ENCODE results near the gene ZNF524. TPM values are rescaled to one million over a fixed set of nuclear protein-coding genes. Genes with fewer than 3 reads are reported as not detected.

The ZNF524 gene
- total and polyA plus RNA-seq, 10 of the 15 experiments (the other 5 are each of a cell fraction or from before 2014, with no cell fraction given), result 0.47 to 18.6 (median 12.4) TPM; not detected in 1

DNA sequence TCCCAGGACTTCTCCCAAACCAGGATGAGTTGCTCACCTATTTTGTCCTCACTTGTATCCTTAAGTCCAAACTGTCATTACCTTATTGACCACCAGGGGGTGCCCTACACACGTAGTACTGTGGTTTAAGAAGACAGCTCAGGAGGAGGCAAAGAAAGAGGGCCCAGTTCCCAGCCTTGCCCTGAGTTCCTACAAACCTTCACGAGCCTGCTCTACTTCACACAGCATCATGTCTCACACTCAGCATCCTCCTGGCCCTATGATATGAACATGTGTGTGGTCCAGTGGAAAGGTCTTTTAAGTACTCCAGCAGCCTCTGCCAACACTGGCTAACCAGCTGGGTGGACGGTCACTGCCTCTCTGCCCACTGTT, 32.4 kb downstream of the ZNF524 start (continued):
- TF ChIP-seq, protein P1, sequence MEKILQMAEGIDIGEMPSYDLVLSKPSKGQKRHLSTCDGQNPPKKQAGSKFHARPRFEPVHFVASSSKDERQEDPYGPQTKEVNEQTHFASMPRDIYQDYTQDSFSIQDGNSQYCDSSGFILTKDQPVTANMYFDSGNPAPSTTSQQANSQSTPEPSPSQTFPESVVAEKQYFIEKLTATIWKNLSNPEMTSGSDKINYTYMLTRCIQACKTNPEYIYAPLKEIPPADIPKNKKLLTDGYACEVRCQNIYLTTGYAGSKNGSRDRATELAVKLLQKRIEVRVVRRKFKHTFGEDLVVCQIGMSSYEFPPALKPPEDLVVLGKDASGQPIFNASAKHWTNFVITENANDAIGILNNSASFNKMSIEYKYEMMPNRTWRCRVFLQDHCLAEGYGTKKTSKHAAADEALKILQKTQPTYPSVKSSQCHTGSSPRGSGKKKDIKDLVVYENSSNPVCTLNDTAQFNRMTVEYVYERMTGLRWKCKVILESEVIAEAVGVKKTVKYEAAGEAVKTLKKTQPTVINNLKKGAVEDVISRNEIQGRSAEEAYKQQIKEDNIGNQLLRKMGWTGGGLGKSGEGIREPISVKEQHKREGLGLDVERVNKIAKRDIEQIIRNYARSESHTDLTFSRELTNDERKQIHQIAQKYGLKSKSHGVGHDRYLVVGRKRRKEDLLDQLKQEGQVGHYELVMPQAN (conservative IDR thresholded peaks at IDR 0.05), result no peak
- TF ChIP-seq PAX5 (IDR thresholded peaks at IDR 0.05; ENCODE audit: borderline replicate concordance, low read depth, low read length) (no peak), SMC3 (IDR thresholded peaks at IDR 0.05; ENCODE audit: borderline replicate concordance, low read length) (peak; percentile 73)

DNA sequence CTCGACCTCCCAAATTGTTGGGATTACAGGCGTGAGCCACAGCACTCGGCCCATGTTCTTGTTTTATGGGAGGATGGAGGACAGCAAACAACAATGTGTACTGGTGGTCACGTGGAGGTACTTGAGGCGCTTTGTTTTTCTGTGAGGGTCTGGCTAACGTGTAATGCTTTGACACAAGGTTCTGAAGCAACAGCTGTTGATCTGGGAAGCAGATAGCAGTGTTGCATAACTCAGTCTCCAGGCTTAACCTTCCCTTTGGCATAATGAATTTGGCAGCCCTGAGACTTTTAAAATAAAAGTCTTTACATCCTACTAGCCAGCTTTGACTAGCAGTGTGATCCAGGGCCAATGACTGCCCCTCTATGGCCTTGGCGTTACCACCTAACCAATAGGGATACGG, 33.8 kb downstream of the ZNF524 start:
- Histone ChIP-seq H3K4me3 (peak overlapping the region; percentile 92), H3K79me2 (ENCODE audit: control insufficient read depth, insufficient read depth, low read length) (peaks cover 36% of the 10 kb centered on the region), H2AFZ (ENCODE audit: control insufficient read depth, low read depth, low read length) (no peak overlapping the region; the same call in 1 of the 2 replicates), H3K27ac (ENCODE audit: control insufficient read depth, insufficient read depth) (peak overlapping the region; percentile 99), H3K9ac (ENCODE audit: control insufficient read depth, insufficient read depth, low read length) (no peak overlapping the region), H3K9me3 (replicated peaks; ENCODE audit: control insufficient read depth, insufficient read depth, low read length) (no peaks in the 10 kb centered on the region), H3K36me3 (ENCODE audit: control insufficient read depth in 2 of 2, insufficient read depth in 2 of 2, low read length in 1 of 2) (no peaks in the 10 kb centered on the region), H3K4me1 (ENCODE audit: control insufficient read depth, insufficient read depth, low read length) (peaks cover 22% of the 10 kb centered on the region), H3K27me3 (replicated peaks in 1 of 2; ENCODE audit: control insufficient read depth in 2 of 2, insufficient read depth in 2 of 2, low read length in 1 of 2) (no peaks in the 10 kb centered on the region), H4K20me1 (ENCODE audit: control insufficient read depth, insufficient read depth) (no peaks in the 10 kb centered on the region), H3K4me2 (ENCODE audit: control insufficient read depth, insufficient read depth) (peak overlapping the region; percentile 19)
- SMC1A ChIA-PET (ENCODE audit: uncharacterized antibody, unreplicated experiment), result interaction anchor here (0.7 to 3.5 kb wide), 13 partner anchors 13 to 177 kb away, joined by 3 to 31 read pairs (median 6); partner anchors contain the start of genes CCDC106, FIZ1, U2AF2 and ZNF524
- intact Hi-C loops (cut with micrococcal nuclease; ENCODE audit: unreplicated experiment) (loop anchor here (2.0 to 10.0 kb wide), 4 partner anchors 167 to 698 kb away; no protein-coding TSS in a partner anchor), in situ Hi-C loops (cut with MboI) (loop anchor here (5.0 kb wide), 1 partner anchor 117 kb away; no protein-coding TSS in a partner anchor)
- 89% methylated on average over 8 of the region's 8 CpGs for WGBS (ENCODE audit: insufficient coverage, insufficient replicate concordance, low lambda C conversion rate, missing lambda C conversion rate)
- DNase-seq (ENCODE audit: low read depth, low spot score), result no peak
- no peak for FAIRE-seq
- RAD21 ChIA-PET (ENCODE audit: unreplicated experiment), result interaction anchor here (0.5 to 4.9 kb wide), 15 partner anchors 9 to 709 kb away, joined by 3 to 36 read pairs (median 12); partner anchors contain the start of genes CCDC106, U2AF2, ZNF579 and ZNF581
- POLR2A ChIA-PET, result interaction anchor here (0.6 to 4.5 kb wide), 10 partner anchors 9 to 121 kb away, joined by 3 to 28 read pairs (median 7); partner anchors contain the start of genes CCDC106, U2AF2, ZNF524 and ZNF581
- CTCF ChIA-PET, result interaction anchor here (0.7 to 7.7 kb wide), 30 partner anchors 9 to 715 kb away, joined by 3 to 85 read pairs (median 11); partner anchors contain the start of genes CCDC106, U2AF2, ZNF581 and ZNF784
- no peak for ATAC-seq
- BruUV-seq (replicated peaks), result no TSS peak
- TF ChIP-seq SUZ12 (IDR thresholded peaks at IDR 0.05; ENCODE audit: unreplicated experiment) (no peak), RB1 (IDR thresholded peaks at IDR 0.05; ENCODE audit: borderline replicate concordance) (no peak), YBX1 (IDR thresholded peaks at IDR 0.05) (no peak), IKZF2 (IDR thresholded peaks at IDR 0.05) (no peak), SP1 (IDR thresholded peaks at IDR 0.05; ENCODE audit: low read depth, low read length) (no peak), HDAC2 (IDR thresholded peaks at IDR 0.05) (no peak)
- TF ChIP-seq, protein P2, sequence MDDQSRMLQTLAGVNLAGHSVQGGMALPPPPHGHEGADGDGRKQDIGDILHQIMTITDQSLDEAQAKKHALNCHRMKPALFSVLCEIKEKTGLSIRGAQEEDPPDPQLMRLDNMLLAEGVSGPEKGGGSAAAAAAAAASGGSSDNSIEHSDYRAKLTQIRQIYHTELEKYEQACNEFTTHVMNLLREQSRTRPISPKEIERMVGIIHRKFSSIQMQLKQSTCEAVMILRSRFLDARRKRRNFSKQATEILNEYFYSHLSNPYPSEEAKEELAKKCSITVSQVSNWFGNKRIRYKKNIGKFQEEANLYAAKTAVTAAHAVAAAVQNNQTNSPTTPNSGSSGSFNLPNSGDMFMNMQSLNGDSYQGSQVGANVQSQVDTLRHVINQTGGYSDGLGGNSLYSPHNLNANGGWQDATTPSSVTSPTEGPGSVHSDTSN (IDR thresholded peaks at IDR 0.05; ENCODE audit: insufficient replicate concordance, low read depth, low read length), result no peak
- TF ChIP-seq, protein P3, sequence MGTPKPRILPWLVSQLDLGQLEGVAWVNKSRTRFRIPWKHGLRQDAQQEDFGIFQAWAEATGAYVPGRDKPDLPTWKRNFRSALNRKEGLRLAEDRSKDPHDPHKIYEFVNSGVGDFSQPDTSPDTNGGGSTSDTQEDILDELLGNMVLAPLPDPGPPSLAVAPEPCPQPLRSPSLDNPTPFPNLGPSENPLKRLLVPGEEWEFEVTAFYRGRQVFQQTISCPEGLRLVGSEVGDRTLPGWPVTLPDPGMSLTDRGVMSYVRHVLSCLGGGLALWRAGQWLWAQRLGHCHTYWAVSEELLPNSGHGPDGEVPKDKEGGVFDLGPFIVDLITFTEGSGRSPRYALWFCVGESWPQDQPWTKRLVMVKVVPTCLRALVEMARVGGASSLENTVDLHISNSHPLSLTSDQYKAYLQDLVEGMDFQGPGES (IDR thresholded peaks at IDR 0.05), result no peak
- TF ChIP-seq, protein P4, sequence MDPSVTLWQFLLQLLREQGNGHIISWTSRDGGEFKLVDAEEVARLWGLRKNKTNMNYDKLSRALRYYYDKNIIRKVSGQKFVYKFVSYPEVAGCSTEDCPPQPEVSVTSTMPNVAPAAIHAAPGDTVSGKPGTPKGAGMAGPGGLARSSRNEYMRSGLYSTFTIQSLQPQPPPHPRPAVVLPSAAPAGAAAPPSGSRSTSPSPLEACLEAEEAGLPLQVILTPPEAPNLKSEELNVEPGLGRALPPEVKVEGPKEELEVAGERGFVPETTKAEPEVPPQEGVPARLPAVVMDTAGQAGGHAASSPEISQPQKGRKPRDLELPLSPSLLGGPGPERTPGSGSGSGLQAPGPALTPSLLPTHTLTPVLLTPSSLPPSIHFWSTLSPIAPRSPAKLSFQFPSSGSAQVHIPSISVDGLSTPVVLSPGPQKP (IDR thresholded peaks at IDR 0.05; ENCODE audit: low read depth, low read length), result no peak
- TF ChIP-seq, protein P1 (conservative IDR thresholded peaks at IDR 0.05), result no peak

All from GM12878 (cell line).